Subcutaneous preadipocyte (primary cell): Measurements from ENCODE around the gene SETD1A. TPM values are rescaled to one million over a fixed set of nuclear protein-coding genes. Genes with fewer than 3 reads are reported as not detected.

Experiments
- small RNA-seq: library from RNA; depleted of rRNA; stranded (forward); fragments of <200 nt; gene quantifications from one replicate; pipeline ENCODE3, GENCODE V24; 2012
- total RNA-seq: library from RNA; depleted of rRNA; stranded (reverse); fragments of >200 nt; gene quantifications from 2 replicates; pipeline ENCODE4 v1.2.3, GENCODE V29; 2012

SETD1A gene
- total RNA-seq = 2.2 and 3.9 TPM in 2 replicates

DNA sequence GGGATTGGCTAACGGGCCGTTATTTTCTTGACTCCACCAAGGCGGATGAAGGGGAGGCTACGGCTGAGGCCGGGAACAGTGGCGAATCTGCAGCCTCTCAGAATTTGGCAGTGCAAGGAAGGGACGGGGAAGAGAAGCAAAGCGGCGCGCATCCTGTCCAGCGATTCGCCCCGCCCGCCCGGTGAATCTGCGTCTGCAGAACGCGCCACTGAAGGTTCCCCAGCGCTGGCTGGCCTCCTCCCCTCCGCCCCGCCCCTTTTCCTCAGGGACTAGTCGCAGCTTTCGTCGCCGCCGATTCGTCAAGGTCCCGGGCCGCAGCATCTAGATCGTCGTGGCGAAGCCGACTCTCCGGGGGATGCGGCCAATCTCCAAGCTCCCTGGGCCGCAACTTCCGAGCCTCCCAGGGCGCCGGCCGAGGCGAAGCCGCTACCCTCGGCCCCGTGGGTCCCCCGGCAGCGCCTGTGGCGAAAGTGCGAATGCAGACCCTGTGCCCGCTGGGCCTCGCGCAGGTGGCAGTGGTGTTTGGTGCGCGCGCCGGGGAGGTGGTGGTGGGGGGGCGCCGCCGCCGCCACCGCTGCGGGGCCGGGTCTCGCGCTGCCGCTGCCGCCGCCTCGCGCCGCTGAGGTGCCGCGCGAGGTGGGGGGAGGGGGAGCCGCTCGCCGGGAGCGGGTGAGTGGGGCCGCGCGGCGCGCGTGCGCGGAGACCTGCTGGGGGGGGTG is at the start of gene SETD1A:
TSS of gene SETD1A (plus strand) at position 299 of the 719 bp plus-strand sequence. CDS start 978 bp downstream, outside the sequence.

DNA sequence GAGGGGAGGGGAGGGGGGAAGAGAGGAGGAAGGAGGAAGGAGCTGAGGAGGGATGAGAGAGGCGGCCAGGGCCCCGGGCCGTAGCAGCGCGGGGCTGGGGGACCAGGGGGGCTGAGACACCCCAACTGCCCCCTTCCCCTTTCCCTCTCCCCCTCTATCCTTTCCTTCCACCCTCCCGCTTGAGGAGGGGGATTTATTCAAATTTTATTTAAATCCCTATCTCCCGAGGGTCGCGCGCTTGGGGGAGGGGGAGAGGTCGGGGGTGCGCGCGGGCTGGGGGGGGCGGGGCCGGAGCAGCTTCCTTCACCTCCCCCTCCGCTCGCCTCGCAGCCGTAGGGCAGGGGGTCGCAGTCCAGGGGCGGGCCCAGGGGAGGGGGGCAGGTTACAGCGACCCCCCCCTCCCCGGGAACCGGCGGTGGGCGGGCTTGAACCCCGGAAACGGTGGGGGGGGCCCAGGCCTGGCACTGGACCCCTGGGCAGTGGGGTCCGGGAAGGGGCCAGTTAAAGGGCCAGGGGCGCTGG is 33.9 kb upstream of the SETD1A start, which contains the start of gene FBXL19:
TSS of gene FBXL19 (plus strand) at position 19 of the 522 bp plus-strand sequence. CDS start 2,183 bp downstream, outside the sequence.

DNA sequence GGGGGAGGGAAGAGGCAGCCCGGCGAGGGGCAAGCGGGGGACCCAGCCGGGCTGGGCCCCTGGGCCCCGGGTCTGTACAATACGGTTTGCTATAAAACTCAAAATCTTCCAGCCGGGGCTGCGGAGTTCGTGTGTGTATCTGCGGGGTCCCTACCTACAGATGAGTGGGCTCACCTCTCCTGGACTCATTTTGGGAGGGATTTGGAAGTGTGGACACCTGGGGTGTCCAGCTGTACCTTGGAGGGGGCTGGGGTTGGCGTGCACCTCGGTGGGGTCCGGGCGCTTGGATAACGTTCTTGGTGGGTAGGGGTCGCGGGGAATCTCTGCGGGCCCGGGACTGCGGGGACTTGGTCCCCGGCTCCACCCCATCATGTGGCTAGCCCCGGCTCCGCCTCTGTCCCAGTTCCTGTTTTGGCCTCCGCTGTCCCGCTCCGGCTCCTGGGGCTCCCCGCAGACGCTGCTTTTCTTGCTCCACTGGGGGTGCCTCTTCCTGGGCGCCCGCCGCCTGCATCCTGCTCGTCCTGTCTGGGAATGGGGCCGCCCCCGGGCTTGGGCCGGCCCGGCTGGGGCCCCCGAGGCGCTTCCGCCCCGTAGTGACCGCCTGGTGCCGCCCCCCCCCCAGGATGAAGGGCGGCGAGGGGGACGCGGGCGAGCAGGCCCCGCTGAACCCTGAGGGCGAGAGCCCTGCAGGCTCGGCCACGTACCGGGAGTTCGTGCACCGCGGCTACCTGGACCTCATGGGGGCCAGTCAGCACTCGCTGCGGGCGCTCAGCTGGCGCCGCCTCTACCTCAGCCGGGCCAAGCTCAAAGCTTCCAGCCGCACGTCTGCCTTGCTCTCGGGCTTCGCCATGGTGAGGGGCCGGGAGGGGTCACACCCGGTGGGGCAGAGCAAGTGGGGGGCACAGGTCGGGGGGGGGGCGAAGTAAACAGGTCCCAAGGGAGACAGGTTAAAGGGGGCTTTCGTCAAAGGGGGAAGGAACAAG is 8.6 kb upstream of the SETD1A start, which contains the start of gene ORAI3:
TSS of gene ORAI3 (plus strand) at position 402 of the 983 bp plus-strand sequence. CDS start at position 624, 222 bp downstream.

DNA sequence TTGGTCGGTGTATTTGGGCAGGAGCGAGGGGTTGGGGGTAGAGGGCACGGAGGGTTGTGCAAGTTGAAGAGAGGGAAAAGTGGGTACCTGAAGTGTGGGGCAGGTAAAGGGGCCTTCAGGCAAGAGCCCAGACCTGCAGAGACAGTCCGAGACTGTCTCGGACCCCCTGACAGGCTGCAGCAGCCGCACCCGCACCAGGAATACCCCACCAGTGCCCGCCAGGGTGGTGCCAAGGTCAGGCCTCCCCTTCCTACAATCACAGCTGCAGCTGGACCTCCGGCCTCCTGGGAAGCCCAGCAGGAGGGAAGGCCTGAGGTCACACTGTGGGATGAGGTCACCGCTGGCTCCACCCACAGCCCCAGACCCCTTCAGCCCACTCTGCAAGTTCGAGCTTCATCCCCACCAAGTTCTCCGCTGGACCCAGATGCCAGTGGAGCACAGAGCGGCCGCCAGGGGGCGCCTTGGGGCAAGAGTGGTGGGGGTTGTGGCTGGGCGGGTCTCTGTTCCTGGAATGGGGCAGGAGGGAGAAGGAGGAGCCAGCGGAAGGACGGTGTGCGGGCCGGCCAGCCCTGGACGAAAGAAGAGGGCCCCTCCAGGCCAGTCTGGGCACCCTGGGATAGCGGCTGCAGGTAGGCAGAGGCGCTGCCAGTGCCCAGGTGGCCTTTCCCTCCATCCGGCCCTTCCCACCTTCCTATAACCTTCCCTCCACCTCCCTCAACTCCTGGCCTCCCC is 27.3 kb downstream of the SETD1A start, which contains the start of gene HSD3B7:
TSS of gene HSD3B7 (plus strand) at position 539 of the 732 bp plus-strand sequence. CDS start 452 bp downstream, outside the sequence.

DNA sequence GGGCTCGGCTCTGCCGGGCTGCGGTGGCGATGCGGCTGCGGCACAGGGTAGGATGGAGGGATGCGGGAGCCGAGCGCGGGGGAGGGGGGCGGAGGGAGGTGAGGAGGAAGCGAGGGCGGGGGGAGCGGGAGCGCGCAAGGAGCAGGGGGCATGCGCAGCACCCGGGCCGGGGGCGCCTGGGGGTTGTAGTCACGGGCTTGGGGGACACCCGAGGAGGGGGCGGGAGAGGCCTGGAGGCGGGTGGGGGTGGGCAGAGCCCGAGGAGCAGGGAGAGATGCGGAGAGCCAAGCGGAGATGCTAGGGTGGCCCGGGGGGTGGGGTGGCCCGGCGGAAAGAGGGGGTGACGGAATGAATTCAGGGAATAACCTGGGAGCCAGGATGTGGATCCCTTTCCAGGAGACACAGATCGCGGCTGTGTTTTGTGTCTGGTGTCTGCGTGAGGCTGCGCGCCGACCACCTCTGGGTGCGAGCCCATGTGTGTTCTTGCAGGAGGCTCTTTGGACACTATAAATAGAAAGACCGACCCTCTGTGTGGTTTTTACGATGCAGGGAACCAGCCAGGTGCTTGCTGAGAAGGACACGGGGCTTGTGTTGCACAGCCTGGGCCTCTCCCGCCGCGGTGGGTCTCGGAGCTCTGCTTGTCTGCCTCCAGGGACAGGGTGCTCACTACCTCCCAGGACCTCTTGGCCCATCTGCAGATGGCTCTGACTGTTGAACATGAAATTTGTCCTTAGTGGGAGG is 53.2 kb downstream of the SETD1A start, which contains the start of gene STX1B:
TSS of gene STX1B (minus strand) at position 54 of the 741 bp plus-strand sequence. CDS start 242 bp downstream, outside the sequence.

DNA sequence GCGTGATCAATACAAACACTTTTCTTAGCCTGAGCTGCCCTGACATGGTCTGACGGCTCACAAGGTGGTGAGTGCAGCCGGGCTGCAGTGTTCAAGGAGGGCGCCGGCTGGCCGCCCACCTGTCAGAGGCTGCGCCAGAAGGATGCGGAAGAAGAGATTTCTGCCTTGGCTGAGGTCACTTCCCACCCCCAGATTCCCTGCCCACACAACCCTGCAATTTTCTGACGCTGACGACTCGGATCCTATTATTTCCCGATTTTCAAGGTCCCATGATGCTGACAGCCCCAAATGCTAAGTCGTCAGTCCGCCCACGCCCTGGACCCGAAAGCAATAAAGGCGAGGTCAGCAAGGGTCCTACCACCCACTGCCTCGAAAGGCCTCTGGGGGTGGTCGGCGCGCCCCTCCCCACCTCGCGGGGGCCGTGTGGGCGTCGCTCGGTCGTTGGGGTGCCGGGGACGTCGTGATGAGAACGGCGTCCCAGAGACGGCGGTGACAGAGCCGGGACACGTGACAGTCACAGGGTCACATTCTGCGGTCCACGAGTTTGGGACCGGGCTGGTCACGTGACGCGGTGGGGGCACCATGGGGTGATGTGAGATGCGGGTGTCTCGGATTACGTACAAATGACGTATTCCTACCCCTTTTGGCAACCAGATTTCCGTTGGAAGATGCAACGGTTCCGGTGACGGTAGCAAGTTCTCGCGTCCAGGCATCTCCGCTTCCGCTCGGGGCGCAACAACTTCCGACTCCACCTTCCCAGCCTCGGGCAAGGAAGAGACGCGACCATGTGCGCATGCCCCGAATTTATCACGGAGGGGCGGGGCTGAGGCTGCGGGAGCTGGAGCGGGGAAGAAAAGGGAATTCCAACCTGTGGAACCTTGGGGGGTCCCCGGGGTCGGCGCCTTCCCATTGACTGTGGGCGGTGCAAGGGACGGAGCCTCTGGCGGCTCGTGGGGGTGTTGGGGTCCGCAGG is 75.5 kb downstream of the SETD1A start, which contains the start of gene STX4:
TSS of gene STX4 (plus strand) at position 823 of the 973 bp plus-strand sequence. CDS start 248 bp downstream, outside the sequence.

Small RNAs within 50 kb of the gene (small RNA-seq; reads per million reads assigned to genes)
- not detected for gene AC135048.1

Other genes with a start within 250 kb of the SETD1A start
- 18.0 and 20.5 TPM in 2 replicates for gene PHKG2, start 209.3 kb upstream of the SETD1A start, total RNA-seq
- gene CFAP119, start 195.7 kb upstream of the SETD1A start, total RNA-seq = 1.5 and 2.5 TPM in 2 replicates
- gene RNF40, start 195.4 kb upstream of the SETD1A start, total RNA-seq = 63.6 and 90.5 TPM in 2 replicates
- 13.6 and 14.1 TPM in 2 replicates for gene ZNF629, start 170.5 kb upstream of the SETD1A start, total RNA-seq
- gene BCL7C, start 63.7 kb upstream of the SETD1A start, total RNA-seq = 34.0 and 37.5 TPM in 2 replicates
- 0.59 and 1.1 TPM in 2 replicates for gene CTF1, start 61.1 kb upstream of the SETD1A start, total RNA-seq
- gene FBXL19, start 34.2 kb upstream of the SETD1A start, total RNA-seq = 14.3 and 26.0 TPM in 2 replicates
- 38.3 and 41.5 TPM in 2 replicates for gene ORAI3, start 8.7 kb upstream of the SETD1A start, total RNA-seq
- 100 and 164 TPM in 2 replicates for gene HSD3B7, start 27.5 kb downstream of the SETD1A start, total RNA-seq
- gene STX1B, start 52.9 kb downstream of the SETD1A start, total RNA-seq = 0.98 and 1.1 TPM in 2 replicates
- gene STX4, start 75.8 kb downstream of the SETD1A start, total RNA-seq = 21.7 and 23.3 TPM in 2 replicates
- gene ZNF668, start 116.5 kb downstream of the SETD1A start, total RNA-seq = 11.4 and 15.2 TPM in 2 replicates
- 14.0 and 18.6 TPM in 2 replicates for gene ZNF646, start 116.7 kb downstream of the SETD1A start, total RNA-seq
- gene PRSS53, start 131.2 kb downstream of the SETD1A start, total RNA-seq = 1.5 and 3.3 TPM in 2 replicates
- gene VKORC1, start 137.0 kb downstream of the SETD1A start, total RNA-seq = 64.7 and 133 TPM in 2 replicates
- 40.3 and 44.1 TPM in 2 replicates for gene BCKDK, start 150.6 kb downstream of the SETD1A start, total RNA-seq
- 29.5 and 30.5 TPM in 2 replicates for gene KAT8, start 159.9 kb downstream of the SETD1A start, total RNA-seq
- gene PRSS8, start 178.0 kb downstream of the SETD1A start, total RNA-seq = not detected in 2 replicates
- gene PRSS36, start 192.3 kb downstream of the SETD1A start, total RNA-seq = 0.20 and 0.37 TPM in 2 replicates
- gene FUS, start 222.4 kb downstream of the SETD1A start, total RNA-seq = 37.5 and 54.9 TPM in 2 replicates
- gene PYCARD, start 245.0 kb downstream of the SETD1A start, total RNA-seq = 49.1 and 77.5 TPM in 2 replicates